GM21447 (cell line): ENCODE data around the gene DNAJC9.

Source experiments
- ATAC-seq: cut with Tn5 transposase; IDR thresholded peaks from one replicate; pipeline ENCODE4 v1.9.1; 2021; ENCODE audit not compliant: unreplicated experiment

The DNAJC9 gene

GRCh38 chr10:73239908-73240307 lies 7.1 kb downstream of the DNAJC9 start:
- no peak for ATAC-seq

DNA sequence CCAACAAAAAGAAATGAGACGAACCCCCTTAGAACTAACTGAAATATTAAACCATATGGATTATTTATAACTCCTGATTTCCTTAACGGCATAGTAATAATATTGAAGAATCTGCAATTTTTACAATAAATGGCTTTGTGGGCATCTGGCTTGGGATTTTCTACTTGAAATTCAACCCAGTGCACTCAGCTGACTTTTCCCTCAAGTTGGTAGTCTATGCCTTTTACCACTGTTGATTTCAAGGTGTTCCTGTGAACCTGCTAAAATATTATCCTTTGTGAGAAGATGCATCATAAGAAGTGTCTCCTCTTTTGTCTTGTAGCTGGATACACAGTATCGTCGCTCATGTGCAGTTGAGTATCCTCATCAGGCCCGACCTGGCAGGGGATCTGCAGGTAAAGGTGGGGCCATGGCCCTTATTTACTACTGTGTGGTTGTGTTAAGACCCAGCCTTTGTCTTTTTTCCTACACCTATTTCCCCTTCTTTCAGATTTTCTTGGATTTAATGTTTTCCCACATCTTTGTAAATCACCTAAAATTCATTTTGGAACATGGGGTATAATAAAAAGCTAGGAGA lies 8.0 kb downstream of the DNAJC9 start:
- ATAC-seq = no peak

- no peak for ATAC-seq
Observed at GRCh38 chr10:73234695-73235094, 12.4 kb downstream of the DNAJC9 start.

GRCh38 chr10:73233883-73234282 lies 13.2 kb downstream of the DNAJC9 start:
- no peak for ATAC-seq

- ATAC-seq = no peak
Observed at GRCh38 chr10:73232887-73233286, 14.2 kb downstream of the DNAJC9 start.

DNA sequence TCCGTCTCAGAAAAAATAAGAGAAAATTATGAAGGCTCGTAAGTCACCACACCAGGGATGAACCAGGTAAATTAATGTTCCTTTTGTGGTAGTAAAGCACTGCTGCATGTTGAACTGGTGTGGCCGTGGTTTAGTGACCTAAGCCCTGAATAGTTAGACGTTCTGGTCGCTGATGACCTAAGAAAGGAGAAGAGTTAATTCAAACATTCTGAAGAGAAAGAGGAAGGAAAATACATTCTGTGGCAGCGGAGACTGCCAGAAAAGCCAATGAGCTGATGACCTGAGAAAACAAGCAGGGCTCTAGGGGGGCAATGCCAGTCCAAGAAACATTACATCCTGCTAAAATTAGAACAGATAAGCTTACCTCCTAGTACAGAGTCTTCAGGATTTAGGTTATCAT lies 17.5 kb downstream of the DNAJC9 start:
- no peak for ATAC-seq

- no peak for ATAC-seq
Observed at GRCh38 chr10:73228247-73228646, 18.8 kb downstream of the DNAJC9 start.

DNA sequence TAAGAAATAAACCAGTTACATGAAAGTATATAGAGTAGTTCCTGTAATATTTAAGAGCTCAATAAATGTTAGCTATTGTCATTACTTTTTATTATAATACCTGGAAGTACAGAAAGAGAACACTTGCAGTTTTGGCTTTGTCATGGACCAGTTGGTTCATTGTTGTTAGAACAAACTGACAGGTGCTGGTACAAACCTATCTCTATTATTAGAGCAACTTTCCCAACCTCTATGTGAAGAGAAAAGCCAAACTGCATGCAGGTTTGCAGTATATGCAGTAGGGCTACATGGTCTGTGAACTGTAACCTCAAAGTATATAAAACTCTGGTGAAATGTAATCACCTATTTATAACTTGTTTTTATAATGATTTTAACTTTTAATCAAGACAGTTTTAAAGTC lies 20.4 kb downstream of the DNAJC9 start:
- no peak for ATAC-seq

DNA sequence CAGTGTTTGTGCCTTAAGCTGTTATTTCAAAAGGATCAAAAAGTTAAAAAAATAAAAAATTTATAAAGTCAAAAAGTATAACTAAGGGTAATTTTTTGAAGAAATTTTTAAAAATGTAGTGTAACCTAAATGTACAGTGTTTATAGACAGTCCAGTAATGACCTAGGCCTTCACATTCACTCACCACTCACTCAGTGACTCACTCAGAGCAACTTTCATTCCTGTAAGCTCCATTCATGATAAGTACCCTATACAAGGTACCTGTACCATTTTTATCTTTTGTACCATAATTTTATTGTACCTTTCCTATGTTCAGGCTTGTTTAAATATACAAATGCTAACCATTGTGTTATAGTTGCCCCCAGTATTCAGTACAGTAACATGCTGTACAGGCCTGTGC lies 21.5 kb downstream of the DNAJC9 start:
- no peak for ATAC-seq

- ATAC-seq = no peak
Observed at GRCh38 chr10:73220989-73221388, 26.1 kb downstream of the DNAJC9 start.

DNA sequence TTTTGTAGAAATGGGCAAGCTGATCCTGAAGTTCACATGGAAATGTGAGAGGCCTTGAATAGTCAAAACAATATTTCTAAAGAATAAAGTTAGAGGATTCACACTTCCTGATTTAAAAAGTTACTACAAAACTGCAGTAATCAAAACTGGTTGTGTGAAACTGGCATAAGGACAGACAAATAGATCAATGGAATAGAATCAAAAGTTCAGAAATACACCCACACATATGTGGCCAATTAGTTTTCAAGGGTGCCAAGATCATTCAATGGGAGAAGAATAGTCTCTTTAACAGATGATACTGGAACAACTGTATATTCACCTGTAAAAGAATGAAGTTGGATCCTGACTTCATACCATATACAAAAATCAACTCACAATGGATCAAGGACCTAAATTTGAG lies 27.7 kb downstream of the DNAJC9 start:
- ATAC-seq = no peak

DNA sequence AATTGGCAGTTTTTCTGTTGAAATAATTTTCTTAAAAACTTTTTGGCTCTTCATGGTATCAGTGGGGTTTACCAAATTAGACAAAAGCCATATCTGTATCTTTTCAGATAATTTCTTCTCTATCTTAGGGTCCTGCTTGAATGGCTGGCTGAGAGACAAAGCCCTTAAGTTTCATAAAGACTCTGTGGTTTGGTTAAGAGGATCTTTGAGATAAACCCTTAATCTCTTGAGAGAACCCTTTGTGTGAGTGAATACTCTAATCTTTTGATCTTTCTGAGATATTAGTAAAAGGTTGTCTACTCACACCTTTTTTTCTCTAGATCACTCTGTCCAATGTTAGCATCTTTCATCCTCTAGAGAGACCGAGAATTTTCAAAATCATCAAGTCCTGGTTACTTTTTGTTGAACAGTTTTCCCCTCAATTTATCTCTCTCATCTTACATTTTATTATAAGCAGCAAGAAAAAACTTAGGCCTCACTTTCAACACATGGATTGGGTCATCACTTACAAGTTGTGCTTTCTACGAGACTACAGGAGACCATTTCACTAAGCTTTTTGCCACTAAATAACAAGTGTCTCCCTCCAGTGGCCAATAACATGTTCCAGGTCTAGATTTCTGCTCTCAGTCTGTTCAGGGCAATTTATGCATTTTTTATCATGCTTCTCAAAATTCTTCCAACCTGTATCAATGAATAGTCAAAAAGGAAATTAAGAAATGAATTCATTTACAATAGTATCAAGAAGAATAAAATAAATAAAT lies 28.4 kb downstream of the DNAJC9 start:
- ATAC-seq = no peak

DNA sequence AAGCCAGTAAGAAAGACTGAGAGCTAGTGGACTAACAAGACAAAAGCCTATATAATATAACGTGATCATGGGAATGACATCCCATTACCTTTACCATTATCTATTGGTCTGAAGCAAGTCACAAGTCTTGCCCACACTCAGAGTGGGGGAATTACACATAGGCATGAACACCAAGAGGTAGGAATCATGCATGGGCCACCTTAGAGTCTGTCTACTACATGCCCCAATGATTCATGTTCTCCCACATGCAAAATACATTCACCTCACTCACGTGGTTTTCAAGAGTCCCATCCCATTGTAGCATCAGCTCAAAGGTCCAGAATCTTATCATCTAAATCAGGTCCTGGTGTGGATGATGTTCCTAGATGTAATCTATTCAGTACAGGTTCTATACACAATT lies 29.4 kb downstream of the DNAJC9 start:
- no peak for ATAC-seq

DNA sequence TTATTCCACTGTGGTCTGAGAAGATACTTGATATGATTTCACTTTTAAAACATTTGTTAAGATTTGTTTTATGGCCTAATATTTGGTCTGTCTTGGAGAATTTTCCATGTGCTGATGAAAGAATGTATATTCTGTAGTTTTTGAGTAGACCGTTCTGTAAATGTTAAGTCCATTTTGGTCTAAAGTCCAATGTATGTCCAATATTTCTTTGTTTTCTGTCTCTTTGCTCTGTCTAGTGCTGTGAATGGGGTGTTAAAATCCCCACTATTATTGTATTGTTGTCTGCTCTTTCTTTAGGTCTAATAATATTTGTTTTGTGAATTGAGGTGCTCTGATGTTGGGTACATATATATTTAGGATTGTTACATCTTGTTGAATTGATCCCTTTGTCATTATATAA lies 31.3 kb downstream of the DNAJC9 start:
- no peak for ATAC-seq

- no peak for ATAC-seq
Observed at GRCh38 chr10:73211106-73211811, 35.8 kb downstream of the DNAJC9 start.

DNA sequence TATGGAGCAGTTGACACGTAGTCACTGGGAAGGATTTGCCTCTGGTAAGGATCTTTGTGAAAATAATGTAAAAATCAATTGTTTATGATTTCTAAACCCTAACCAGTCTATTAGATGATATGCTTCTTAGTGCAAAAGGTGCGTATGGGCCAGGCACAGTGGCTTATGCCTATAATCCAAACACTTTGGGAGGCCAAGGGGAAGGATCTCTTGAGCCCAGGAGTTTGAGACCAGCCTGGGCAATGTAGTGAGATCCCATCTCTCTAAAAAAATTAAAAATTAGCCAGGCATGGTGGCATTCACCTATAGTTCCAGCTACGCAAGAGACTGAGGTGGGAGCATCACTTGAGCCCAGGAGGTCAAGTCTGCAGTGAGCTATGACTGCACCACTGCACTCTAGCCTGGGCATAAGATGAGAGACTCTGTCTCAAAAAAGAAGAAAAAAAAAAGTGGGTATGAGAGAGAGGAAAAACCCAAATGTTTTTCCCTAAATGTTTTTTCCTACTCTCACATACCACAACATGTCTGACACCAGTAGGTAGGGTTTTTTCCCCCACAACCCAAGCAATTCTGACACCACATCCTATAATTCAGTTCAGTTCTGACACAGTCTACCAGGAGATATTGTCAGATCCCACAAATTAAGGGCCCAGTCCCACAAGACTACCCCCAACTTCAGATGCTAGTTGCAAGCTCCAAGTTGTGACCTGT lies 36.5 kb downstream of the DNAJC9 start:
- ATAC-seq = no peak

GRCh38 chr10:73209705-73210104 lies 37.4 kb downstream of the DNAJC9 start:
- no peak for ATAC-seq

GRCh38 chr10:73207883-73208282 lies 39.2 kb downstream of the DNAJC9 start:
- no peak for ATAC-seq

DNA sequence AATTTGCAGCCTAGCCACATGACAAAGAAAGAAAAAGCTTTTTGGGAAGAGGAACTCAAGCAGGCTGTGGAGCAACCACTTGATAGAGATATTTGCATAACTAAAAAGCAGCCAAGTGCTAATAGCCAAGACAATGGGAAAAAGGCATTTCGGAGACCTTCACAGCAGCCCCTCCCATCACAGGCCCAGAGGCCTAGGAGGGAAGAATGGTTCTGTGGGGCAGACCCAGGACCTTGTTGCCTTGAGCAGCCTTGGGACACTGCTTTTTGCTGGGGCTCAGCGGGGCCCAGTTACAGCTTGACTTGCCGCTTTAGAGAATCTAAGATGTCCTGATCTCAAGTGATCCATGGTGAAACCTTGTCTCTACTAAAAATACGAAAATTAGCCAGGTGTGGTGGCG lies 40.7 kb downstream of the DNAJC9 start:
- no peak for ATAC-seq

GRCh38 chr10:73205890-73206289 lies 41.2 kb downstream of the DNAJC9 start:
- ATAC-seq = no peak

DNA sequence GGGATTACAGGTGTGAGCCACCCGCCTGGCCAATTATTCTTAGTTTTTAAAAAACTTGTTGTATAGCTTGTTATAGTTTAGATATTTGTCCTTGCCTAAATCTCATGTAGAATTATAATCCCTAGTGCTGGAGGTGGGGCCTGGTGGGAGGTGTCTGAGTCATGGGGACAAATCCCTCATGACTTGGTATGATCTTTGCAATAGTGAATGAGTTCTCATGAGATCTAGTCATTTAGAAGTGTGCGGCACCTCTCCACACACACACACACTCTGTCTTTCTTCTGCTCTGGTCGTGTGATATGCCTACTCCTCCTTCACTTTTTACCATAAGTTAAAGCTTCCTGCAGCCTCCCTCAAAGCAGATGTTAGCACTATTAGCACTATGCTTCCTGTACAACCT lies 42.0 kb downstream of the DNAJC9 start:
- no peak for ATAC-seq
